ENCODE results near the gene UXT.

UXT gene

DNA sequence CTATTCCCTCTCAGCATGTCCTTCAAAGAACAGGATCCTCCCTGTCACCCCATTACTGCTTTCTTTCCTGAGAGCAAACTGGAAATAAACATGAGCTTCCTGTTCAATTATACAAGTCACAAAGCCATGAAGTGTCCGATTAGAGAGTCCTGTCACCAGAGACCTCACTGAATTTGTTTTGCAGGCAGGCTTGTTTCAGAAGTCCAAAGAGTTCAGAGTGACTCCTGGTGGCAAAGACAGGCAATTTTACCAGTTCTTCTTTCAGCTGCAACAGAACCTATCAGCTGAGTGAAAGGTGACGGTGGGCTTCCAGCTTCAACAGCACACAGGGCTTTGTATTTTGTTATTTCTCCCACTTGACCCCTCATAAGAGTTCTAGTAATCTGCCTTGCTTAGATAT, 15.1 kb downstream of the UXT start:
- CTCF ChIA-PET, result interaction anchor here (0.6 to 0.7 kb wide), 4 partner anchors 49 to 142 kb away, joined by 3 to 5 read pairs (median 4); no protein-coding TSS in a partner anchor
- TF ChIP-seq CTCF (conservative IDR thresholded peaks at IDR 0.05; ENCODE audit: low read depth), result no peak
- DNase-seq (ENCODE audit: low spot score), result no peak
- no peak overlapping the region for H3K27ac ChIP-seq
- POLR2A ChIA-PET (ENCODE audit: low non-redundant PET), result no interaction called here

DNA sequence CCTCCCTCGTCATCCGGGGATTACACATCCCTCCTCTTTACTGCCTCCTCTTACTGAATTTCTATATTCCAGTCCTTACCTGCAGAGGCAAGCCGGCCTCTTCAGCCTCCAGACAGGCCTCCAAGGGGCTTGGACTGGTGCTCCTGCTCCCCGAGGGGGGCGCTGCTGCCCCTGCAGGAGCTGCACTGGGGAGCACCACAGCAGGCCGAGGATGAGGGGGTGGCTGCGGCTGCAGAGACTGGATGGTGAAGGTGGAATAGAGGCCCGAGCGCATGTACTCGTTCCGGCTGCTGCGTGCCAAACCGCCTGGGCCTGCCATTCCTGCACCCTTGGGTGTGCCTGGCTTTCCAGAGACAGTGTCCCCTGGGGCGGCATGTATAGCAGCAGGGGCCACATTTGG, 20.2 kb downstream of the UXT start:
- ChIA-PET POLR2A (ENCODE audit: low non-redundant PET) (no interaction called here), CTCF (no interaction called here)
- no peak for TF ChIP-seq CTCF (conservative IDR thresholded peaks at IDR 0.05; ENCODE audit: low read depth)
- no peak for DNase-seq (ENCODE audit: low spot score)
- H3K27ac ChIP-seq, result no peak overlapping the region

DNA sequence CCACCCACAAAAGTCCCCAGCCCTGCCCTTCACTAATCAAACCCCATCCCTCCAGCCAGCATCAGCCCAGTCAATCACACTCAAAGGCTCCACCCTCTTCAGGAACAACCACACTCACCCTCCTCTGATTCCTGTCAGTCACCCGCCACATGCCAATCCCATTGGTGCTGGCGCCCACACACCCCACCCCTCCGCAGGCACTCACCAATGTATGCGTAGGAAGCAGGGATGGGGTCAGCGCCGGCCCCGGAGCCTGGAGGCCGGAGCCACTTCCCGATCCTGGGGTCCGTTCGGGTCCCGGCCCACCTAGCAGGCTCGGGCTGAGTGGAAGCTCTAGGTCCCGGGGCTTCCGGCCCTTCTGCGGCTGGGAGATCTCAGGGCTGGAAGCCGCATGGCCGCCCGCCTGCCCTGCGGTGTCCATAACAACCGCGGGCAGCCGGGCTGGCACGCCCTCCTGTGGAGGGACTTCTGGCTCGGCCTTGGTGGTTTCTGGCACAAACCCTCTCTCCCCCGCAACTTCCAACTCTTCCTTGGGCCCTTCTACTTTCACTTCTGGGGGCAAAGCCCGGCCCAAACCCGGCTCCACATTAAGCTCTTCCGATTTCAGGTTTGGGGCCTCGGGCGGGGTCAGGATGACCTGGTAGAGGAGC, 21.3 kb downstream of the UXT start:
- POLR2A ChIA-PET (ENCODE audit: low non-redundant PET), result no interaction called here
- TF ChIP-seq CTCF (conservative IDR thresholded peaks at IDR 0.05; ENCODE audit: low read depth), result no peak
- H3K27ac ChIP-seq, result no peak overlapping the region
- CTCF ChIA-PET, result no interaction called here
- no peak for DNase-seq (ENCODE audit: low spot score)

- H3K27ac ChIP-seq, result no peak overlapping the region
- ChIA-PET CTCF (interaction anchor here (0.6 kb wide), 1 partner anchor 261 kb away, joined by 6 read pairs; no protein-coding TSS in a partner anchor), POLR2A (ENCODE audit: low non-redundant PET) (no interaction called here)
- TF ChIP-seq CTCF (conservative IDR thresholded peaks at IDR 0.05; ENCODE audit: low read depth), result no peak
- DNase-seq (ENCODE audit: low spot score), result no peak
These were observed 24.0 kb downstream of the UXT start for GRCh38 chrX:47634871-47635575.

- ChIA-PET CTCF (no interaction called here), POLR2A (ENCODE audit: low non-redundant PET) (no interaction called here)
- no peak for DNase-seq (ENCODE audit: low spot score)
- no peak for TF ChIP-seq CTCF (conservative IDR thresholded peaks at IDR 0.05; ENCODE audit: low read depth)
- no peak overlapping the region for H3K27ac ChIP-seq
These were observed 25.0 kb downstream of the UXT start for GRCh38 chrX:47633689-47634590.

GRCh38 chrX:47632666-47633065, 26.3 kb downstream of the UXT start:
- CTCF ChIA-PET, result no interaction called here
- no peak for TF ChIP-seq CTCF (conservative IDR thresholded peaks at IDR 0.05; ENCODE audit: low read depth)
- DNase-seq (ENCODE audit: low spot score), result no peak
- POLR2A ChIA-PET (ENCODE audit: low non-redundant PET), result no interaction called here
- H3K27ac ChIP-seq, result no peak overlapping the region
